Thoracic aorta (tissue), 2 donors: Measurements from ENCODE around the gene BAG5. TPM values are rescaled to one million over a fixed set of nuclear protein-coding genes. Genes with fewer than 3 reads are reported as not detected.
"Not testable (repeated sequence)": the region's sequence is repeated elsewhere in the genome, so short reads cannot be mapped to it uniquely, and the experiment has no call there.

ENCODE experiments used
- ATAC-seq: fragments of 150-250 bp; one replicate; pipeline ENCODE4 v1.8.0; 2017; ENCODE audit warnings: low read depth; ENCODE audit not compliant: insufficient number of reproducible peaks, low FRiP score
- DNase-seq: peaks from one replicate; pipeline ENCODE4 v3.0.0-alpha.2; 2020; ENCODE audit warnings: low spot score
- H3K27ac ChIP-seq, 2 donors: fragments of 200-600 bp; sonication (generic); 1 replicate in 1 of 2; 2 replicates in 1 of 2; pipeline ENCODE4 v1.5.1; 2016; ENCODE audit warnings: mild to moderate bottlenecking in 2 of 2, moderate library complexity in 2 of 2
- H3K27me3 ChIP-seq: fragments of 200-600 bp; sonication (generic); replicated peaks from 2 replicates; pipeline ENCODE4 v1.6.0; 2016; ENCODE audit warnings: mild to moderate bottlenecking; ENCODE audit not compliant: insufficient read depth
- H3K36me3 ChIP-seq: fragments of 200-600 bp; sonication (generic); one replicate; pipeline ENCODE4 v1.5.1; 2016
- H3K4me1 ChIP-seq, 2 donors: fragments of 200-600 bp; sonication (generic); 1 replicate in 1 of 2; 2 replicates in 1 of 2; pipeline versions ENCODE4 v1.5.1 to v1.6.0; 2016; ENCODE audit warnings: low read depth in 2 of 2, mild to moderate bottlenecking in 1 of 2; ENCODE audit not compliant: control insufficient read depth in 1 of 2
- H3K4me3 ChIP-seq: fragments of 200-600 bp; sonication (generic); 2 replicates; pipeline ENCODE4 v1.5.1; 2016; ENCODE audit warnings: mild to moderate bottlenecking
- H3K9me3 ChIP-seq: fragments of 200-600 bp; sonication (generic); 2 replicates; pipeline ENCODE4 v1.5.1; 2016
- total RNA-seq, 2 donors: library from RNA; depleted of rRNA; stranded (reverse); fragments of >200 nt; gene quantifications; one replicate each; pipeline versions ENCODE4 v1.1.0 to v1.2.3, GENCODE V29; 2016
- TF ChIP-seq, protein P1 (sequence below): fragments of 200-600 bp; sonication (generic); IDR thresholded peaks from one replicate; pipeline ENCODE4 v1.5.1; 2019; ENCODE audit warnings: antibody characterized with exemption

Gene BAG5
- total RNA-seq, 2 donors from 2014 or later, result 21.0 to 34.9 TPM

DNA sequence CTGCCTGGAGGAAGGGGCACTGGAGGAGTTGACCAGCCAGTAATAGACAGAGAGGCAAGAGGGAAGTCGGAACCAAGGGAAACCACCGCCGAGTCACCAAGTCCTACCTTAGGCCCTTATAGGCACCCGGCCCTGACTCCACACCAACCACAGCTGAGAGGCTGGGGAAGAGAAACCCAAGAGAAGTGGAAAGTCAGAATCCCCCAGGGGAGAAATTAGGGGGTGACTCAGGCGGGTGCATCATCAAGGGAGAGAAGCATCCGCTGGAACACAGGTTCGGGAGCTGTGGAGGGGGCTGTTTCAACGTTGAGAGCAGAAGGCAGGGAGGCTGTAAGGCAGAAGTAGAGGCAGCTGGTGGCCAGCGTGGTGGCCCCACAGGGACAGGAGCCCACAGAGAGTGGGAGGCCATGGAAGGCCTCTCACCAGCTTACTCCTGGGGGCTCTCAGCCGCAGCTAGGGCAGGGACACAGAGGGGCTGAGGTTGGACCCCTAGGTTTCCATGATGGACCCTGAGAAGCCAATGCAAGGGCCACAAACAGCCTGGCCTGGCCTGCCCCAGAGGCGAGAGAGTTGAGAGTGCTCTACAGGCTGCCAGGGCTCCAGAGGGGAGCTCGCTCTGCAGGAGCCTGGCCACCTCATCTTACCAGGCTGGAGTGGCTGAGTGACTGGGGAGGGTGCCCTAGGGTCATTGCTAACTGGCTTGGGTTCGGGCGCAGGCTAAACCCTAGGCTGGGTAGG lies 34.9 kb downstream of the BAG5 start:
- Histone ChIP-seq H3K9me3 (no peaks in the 10 kb centered on the region), H3K36me3 (no peaks in the 10 kb centered on the region), H3K4me3 (no peak overlapping the region), H3K27me3 (no peaks in the 10 kb centered on the region), H3K4me1 (peaks cover 19 to 41% of the 10 kb centered on the region in 2 donors), H3K27ac (peak overlapping the region in 1 of 2 donors; percentile 11)
- DNase-seq (no peak), ATAC-seq (no peak)
- TF ChIP-seq, protein P1, sequence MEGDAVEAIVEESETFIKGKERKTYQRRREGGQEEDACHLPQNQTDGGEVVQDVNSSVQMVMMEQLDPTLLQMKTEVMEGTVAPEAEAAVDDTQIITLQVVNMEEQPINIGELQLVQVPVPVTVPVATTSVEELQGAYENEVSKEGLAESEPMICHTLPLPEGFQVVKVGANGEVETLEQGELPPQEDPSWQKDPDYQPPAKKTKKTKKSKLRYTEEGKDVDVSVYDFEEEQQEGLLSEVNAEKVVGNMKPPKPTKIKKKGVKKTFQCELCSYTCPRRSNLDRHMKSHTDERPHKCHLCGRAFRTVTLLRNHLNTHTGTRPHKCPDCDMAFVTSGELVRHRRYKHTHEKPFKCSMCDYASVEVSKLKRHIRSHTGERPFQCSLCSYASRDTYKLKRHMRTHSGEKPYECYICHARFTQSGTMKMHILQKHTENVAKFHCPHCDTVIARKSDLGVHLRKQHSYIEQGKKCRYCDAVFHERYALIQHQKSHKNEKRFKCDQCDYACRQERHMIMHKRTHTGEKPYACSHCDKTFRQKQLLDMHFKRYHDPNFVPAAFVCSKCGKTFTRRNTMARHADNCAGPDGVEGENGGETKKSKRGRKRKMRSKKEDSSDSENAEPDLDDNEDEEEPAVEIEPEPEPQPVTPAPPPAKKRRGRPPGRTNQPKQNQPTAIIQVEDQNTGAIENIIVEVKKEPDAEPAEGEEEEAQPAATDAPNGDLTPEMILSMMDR, result no peak

DNA sequence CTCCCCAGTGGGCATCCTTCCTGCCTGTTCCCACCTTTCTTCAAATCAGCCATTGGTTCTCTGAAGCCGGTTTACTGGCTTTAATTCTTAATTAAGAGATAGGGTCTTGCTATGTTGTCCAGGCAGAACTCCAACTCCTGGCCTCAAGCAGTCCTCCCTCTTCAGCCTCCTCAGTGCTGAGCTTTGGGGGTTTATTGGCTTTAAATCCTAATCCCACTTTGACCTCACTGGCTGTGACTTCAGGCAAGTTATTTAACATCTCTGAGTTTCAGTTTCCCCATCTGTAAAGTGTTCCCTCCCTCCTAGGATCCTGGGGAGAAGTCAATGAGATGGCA lies 35.6 kb downstream of the BAG5 start:
- Histone ChIP-seq H3K36me3 (no peaks in the 10 kb centered on the region), H3K4me1 (peaks cover 19 to 41% of the 10 kb centered on the region in 2 donors), H3K9me3 (no peaks in the 10 kb centered on the region), H3K27ac (no peak overlapping the region), H3K4me3 (no peak overlapping the region), H3K27me3 (no peaks in the 10 kb centered on the region)
- TF ChIP-seq, protein P1, result no peak
- no peak for DNase-seq
- no peak for ATAC-seq

DNA sequence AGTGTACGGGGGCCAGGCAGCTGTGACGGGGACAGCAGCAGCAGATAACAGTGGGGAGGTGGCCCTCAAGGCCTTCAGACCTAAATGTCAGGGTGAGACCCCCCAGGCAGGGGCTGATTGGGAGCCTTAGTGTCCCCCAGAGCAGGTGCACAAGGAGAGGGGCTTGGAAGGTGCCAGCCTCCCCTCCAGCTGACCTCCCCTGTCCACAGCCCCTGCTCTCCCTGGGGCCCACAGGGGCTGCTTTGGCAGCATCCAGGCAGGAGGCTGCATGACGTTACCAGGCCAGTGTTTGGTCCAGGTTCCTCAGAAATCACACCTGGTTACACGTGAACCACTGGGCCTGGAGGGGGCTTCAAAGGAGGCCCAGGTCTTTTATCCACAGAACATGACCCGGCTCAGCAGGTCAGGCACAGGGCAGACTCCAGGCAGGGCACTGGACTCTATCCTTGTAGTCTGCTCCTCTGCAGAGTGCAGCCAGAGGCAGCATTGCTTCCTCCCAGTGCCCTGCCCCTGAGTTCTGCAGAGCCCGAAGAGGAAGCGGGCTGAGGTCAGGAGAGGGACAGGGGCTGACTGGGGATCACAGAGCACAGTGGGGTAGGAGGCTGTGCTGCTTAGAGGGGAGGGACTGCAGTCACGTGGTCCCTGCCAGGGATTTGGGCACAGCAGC lies 36.1 kb downstream of the BAG5 start:
- H3K9me3 ChIP-seq, result no peaks in the 10 kb centered on the region
- DNase-seq (no peak), ATAC-seq (no peak)
- H3K4me1 ChIP-seq, result peaks cover 19 to 41% of the 10 kb centered on the region in 2 donors
- H3K4me3 ChIP-seq, result no peak overlapping the region
- no peak overlapping the region for H3K27ac ChIP-seq
- H3K36me3 ChIP-seq, result no peaks in the 10 kb centered on the region
- no peaks in the 10 kb centered on the region for H3K27me3 ChIP-seq
- TF ChIP-seq, protein P1, result no peak

GRCh38 chr14:103525430-103526246 lies 36.8 kb downstream of the BAG5 start:
- H3K27ac ChIP-seq, result not testable (repeated sequence)

GRCh38 chr14:103524002-103524935 lies 38.2 kb downstream of the BAG5 start:
- no peak overlapping the region for H3K4me3 ChIP-seq
- TF ChIP-seq, protein P1, result no peak
- H3K27ac ChIP-seq, result no peak overlapping the region
- H3K9me3 ChIP-seq, result no peaks in the 10 kb centered on the region
- no peak for ATAC-seq
- no peaks in the 10 kb centered on the region for H3K27me3 ChIP-seq
- no peak for DNase-seq
- no peaks in the 10 kb centered on the region for H3K36me3 ChIP-seq
- H3K4me1 ChIP-seq, result peaks cover 8 to 44% of the 10 kb centered on the region in 2 donors

More at GRCh38 chr14:103525430-103526246, 36.8 kb downstream of the BAG5 start:
- H3K9me3 ChIP-seq, ATAC-seq, H3K4me3 ChIP-seq, DNase-seq, H3K27me3 ChIP-seq, H3K36me3 ChIP-seq: not testable (repeated sequence)
- H3K4me1 ChIP-seq, result peaks cover 19 to 43% of the 10 kb centered on the region in 2 donors
